ENCODE data around the gene USP53.
"Not testable (repeated sequence)": the region's sequence is repeated elsewhere in the genome, so short reads cannot be mapped to it uniquely, and the experiment has no call there.

The USP53 gene

DNA sequence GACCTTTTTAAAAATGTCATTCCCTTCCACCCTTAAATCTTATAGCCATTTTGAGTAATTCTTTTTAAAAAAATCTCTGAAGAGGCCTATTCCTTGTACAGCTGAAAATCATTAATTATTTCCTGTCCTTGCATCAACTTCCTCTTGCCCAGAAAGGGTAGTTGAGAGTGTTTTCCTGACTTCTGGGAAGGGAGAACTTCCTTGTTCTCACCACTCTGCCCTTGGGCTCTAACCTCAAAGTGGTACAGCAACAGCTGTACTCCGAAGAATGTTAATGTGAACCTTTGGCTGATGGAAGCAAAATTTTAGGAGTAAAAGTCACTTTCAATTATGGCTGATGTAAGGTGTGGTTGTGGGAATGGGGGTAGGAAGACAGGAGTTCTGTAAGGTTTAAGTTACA lies 124.5 kb downstream of the USP53 start:
- DNase-seq (ENCODE audit: low spot score) = no peak
- CTCF ChIA-PET = interaction anchor here (0.6 kb wide), 1 partner anchor 1897 kb away, joined by 4 read pairs; no protein-coding TSS in a partner anchor
- H3K27ac ChIP-seq = no peak overlapping the region
- POLR2A ChIA-PET (ENCODE audit: low non-redundant PET) = no interaction called here
- TF ChIP-seq CTCF (conservative IDR thresholded peaks at IDR 0.05; ENCODE audit: low read depth) = no peak

- DNase-seq (ENCODE audit: low spot score); POLR2A ChIA-PET (ENCODE audit: low non-redundant PET); CTCF ChIA-PET; H3K27ac ChIP-seq: not testable (repeated sequence)
These were observed 127.4 kb downstream of the USP53 start for GRCh38 chr4:119339895-119340294.

- H3K27ac ChIP-seq; POLR2A ChIA-PET (ENCODE audit: low non-redundant PET); DNase-seq (ENCODE audit: low spot score); CTCF ChIA-PET: not testable (repeated sequence)
These were observed 130.8 kb downstream of the USP53 start for GRCh38 chr4:119343293-119343692.

Measured in RWPE1 (cell line).